ENCODE results near the gene NPEPL1. TPM values are rescaled to one million over a fixed set of nuclear protein-coding genes. Genes with fewer than 3 reads are reported as not detected.

NPEPL1 gene
- total RNA-seq, 1 experiment from 2014 or later: 31.1 TPM

- Histone ChIP-seq H2BK5ac (ENCODE audit: insufficient read length, low read length) (no peak overlapping the region), H3K27ac (ENCODE audit: insufficient read length, low read depth, low read length) (no peak overlapping the region), H4K20me1 (ENCODE audit: control insufficient read depth, insufficient read depth, insufficient read length) (peaks cover 2% of the 10 kb centered on the region), H3K9me3 (ENCODE audit: control insufficient read depth, low read depth, low read length) (no peaks in the 10 kb centered on the region), H3K27me3 (ENCODE audit: insufficient read depth, low read length) (no peaks in the 10 kb centered on the region; the same call in 1 of the 2 replicates), H2BK120ac (ENCODE audit: low read depth, low read length, poor library complexity, severe bottlenecking) (no peak overlapping the region), H3K23me2 (ENCODE audit: insufficient read length, low read depth, low read length, poor library complexity, severe bottlenecking) (peaks cover 10% of the 10 kb centered on the region), H4K8ac (replicated peaks; ENCODE audit: insufficient read length, low read depth, low read length) (no peak overlapping the region), H2AK5ac (ENCODE audit: insufficient read length, low read length) (no peak overlapping the region), H3K14ac (ENCODE audit: insufficient read depth, low read length) (no peak overlapping the region), H4K5ac (ENCODE audit: insufficient read length, low read depth, low read length) (no peak overlapping the region), H3K56ac (ENCODE audit: insufficient read length, low read depth, low read length) (no peak overlapping the region), H3K4ac (ENCODE audit: low read depth, low read length) (no peak overlapping the region), H2BK12ac (ENCODE audit: insufficient read length, low read depth, low read length) (no peak overlapping the region), H2BK20ac (ENCODE audit: low read depth, low read length, poor library complexity, severe bottlenecking) (no peak overlapping the region), H3K23ac (ENCODE audit: insufficient read length, low read depth, low read length) (no peak overlapping the region), H2BK15ac (ENCODE audit: low read depth, low read length) (no peak overlapping the region), H3K79me1 (ENCODE audit: insufficient read depth, low read depth, low read length, poor library complexity, severe bottlenecking) (no peaks in the 10 kb centered on the region), H3K4me1 (ENCODE audit: insufficient read depth, low read length) (no peaks in the 10 kb centered on the region), H4K91ac (ENCODE audit: insufficient read length, low read depth, low read length) (no peak overlapping the region), H3T11ph (ENCODE audit: low read length) (no peak overlapping the region), H3K4me2 (ENCODE audit: insufficient read depth, insufficient read length, low read length) (no peak overlapping the region), H2AFZ (ENCODE audit: low read length) (no peak overlapping the region), H3K9ac (ENCODE audit: extremely low read depth, insufficient read length, low read length) (no peak overlapping the region), H3K18ac (ENCODE audit: insufficient read length, low read depth, low read length) (no peak overlapping the region), H3K79me2 (ENCODE audit: insufficient read depth, low read length) (no peaks in the 10 kb centered on the region)
- peaks cover 0 to 2% (median 0%) of the 10 kb centered on the region in 3 experiments; a peak in 2 of 7 replicates for H3K36me3 Mint-ChIP-seq (ENCODE audit: insufficient read depth in 1 of 3, low read depth in 3 of 3)
- no peaks in the 10 kb centered on the region; a peak in 1 of 5 replicates for H3K9me3 Mint-ChIP-seq
- TF ChIP-seq, protein P1, sequence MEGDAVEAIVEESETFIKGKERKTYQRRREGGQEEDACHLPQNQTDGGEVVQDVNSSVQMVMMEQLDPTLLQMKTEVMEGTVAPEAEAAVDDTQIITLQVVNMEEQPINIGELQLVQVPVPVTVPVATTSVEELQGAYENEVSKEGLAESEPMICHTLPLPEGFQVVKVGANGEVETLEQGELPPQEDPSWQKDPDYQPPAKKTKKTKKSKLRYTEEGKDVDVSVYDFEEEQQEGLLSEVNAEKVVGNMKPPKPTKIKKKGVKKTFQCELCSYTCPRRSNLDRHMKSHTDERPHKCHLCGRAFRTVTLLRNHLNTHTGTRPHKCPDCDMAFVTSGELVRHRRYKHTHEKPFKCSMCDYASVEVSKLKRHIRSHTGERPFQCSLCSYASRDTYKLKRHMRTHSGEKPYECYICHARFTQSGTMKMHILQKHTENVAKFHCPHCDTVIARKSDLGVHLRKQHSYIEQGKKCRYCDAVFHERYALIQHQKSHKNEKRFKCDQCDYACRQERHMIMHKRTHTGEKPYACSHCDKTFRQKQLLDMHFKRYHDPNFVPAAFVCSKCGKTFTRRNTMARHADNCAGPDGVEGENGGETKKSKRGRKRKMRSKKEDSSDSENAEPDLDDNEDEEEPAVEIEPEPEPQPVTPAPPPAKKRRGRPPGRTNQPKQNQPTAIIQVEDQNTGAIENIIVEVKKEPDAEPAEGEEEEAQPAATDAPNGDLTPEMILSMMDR (conservative IDR thresholded peaks at IDR 0.05): no peak
- H3K4me3 Mint-ChIP-seq: no peak overlapping the region
- no CpG with 5 or more reads among the region's 3 CpGs for WGBS (ENCODE audit: extremely low coverage, insufficient read length, low lambda C conversion rate)
- no peak overlapping the region for H3K27ac Mint-ChIP-seq
- DNase-seq: peak; percentile 5
- H3K27me3 Mint-ChIP-seq (ENCODE audit: low read depth): peaks cover 2% of the 10 kb centered on the region
- peaks cover 8 to 12% of the 10 kb centered on the region in 2 experiments for H3K4me1 Mint-ChIP-seq
Observed at GRCh38 chr20:58646257-58646656, 46.3 kb upstream of the NPEPL1 start.

All from H9 (cell line).